ENCODE measurements around the gene ZMYM5.
A peak's percentile ranks its signal among the peaks of the same experiment; 100 is the strongest.

GRCh38 chr13:19863323-19864023 lies at the start of gene ZMYM5:
- TF ChIP-seq CTCF (IDR thresholded peaks at IDR 0.05) (peak in 3 of 5 experiments; percentile 5 to 56 (median 50)), POLR2A (IDR thresholded peaks at IDR 0.05) (peak; percentile 81 to 93), EP300 (IDR thresholded peaks at IDR 0.05) (peak in 1 of 2 donors; percentile 98)

Measured in tibial nerve (tissue), 4 donors.